Ecto neural progenitor cell (in vitro differentiated cells): ENCODE results near the gene FTO.

Experiments used
- DNase-seq: peaks from one replicate; pipeline ENCODE4 v3.0.0-alpha.2; 2018; ENCODE audit warnings: low spot score

The FTO gene

DNA sequence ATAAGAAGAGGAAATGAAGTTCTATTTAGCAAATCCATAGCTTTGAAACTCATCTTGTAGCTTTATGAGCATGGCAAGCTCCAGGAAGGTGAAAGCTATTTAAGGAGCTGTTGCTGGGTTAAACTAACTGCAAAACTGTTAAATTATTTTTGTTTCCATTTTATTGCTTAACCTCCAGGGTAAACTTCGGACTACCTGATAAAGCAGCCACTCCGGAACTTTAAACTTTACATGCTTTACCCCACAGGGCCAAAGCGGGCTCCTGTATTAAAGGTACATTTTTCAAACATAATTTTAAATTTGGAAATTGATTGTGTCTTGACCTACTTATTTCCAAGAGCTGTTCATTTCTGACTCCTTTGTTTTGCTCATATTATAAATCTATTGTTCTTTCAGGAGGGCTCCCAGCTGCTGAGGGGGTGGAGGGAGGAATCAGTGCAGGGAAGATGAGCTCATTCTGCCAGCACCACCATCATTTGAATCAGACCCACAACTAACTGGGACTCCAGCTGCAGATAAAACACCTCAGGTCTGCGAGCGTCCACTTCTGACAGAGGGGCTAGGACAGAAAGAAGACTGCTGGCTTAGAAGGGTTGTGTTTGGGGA is 424.8 kb downstream of the FTO start:
- no peak for DNase-seq

DNA sequence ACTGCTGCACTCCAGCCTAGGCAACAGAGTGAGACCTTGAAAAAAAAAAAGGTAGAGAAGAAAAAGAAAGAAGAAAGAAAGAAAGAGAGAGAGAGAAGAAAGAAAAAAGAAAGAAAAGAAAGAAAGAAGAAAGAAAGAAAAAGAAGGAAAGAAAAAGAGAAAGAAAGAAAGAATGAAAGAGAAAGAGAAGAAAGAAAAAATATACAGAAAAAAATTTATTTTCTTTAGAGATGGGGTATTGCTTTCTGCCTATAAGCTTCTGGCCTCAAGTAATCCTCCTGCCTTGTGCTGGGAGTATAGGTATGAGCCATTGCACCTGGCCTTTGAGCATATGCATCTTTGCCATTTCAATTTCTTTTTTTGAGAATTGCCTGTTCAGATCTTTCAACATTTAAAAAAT is 425.9 kb downstream of the FTO start:
- DNase-seq: no peak

DNA sequence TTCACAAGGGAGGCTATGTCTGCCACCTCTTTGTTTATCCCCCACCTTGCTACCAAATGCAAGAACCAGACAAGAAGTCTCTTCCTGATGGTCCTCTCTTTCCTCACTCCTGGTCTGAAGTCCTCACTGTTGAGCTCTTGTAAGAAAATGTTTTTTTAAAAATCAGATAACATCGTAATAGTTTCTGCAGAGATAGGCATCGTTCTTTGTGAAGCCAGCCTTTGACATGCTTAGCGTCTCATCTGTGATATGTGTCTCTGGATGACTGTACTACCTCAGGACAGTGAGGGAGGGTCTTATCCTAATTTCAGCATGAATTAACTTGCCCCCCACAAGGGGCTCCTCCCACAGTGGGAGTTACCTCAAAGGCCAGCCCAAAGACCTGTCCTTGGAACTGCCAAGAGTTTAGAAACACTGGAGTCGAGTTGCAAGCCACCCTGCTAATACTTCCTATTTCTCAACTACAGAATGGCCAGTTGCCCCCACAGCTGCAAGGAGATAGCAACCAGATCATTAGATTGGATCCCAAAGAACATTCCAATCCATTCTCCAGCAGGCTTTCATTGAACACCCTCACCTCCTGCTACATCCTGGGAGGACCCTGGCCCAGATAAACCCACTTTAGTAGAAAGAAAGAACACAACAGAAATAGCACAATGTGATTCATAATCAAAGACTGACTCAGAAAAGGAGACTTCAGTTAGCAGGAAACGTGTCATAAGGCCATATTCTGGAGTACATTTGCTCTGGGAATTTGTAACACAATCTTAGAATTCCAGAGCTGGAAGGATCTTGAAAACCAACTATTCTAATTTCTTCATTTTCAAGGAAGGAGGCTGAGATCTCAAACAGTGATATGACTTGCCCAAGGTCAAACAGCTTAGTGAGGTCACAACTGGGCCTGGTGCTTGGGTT is 431.7 kb downstream of the FTO start:
- no peak for DNase-seq

DNA sequence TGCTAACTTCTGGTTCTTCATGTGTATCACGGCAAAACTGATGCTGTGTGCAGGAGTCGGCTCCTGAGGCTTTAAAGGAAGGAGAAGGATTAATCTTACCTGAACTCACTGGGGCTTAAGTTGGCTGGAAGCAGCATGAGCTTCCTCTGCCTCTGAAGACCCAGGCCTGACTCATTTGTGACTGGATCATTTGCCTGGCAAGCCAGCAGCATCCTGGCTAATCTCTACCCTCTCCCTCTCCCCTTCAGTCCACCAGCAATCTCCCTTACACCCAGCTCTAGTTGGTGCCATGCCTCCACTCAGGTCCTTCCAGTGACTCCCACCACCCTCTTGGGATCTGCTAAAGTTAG is 432.3 kb downstream of the FTO start:
- DNase-seq: no peak

DNA sequence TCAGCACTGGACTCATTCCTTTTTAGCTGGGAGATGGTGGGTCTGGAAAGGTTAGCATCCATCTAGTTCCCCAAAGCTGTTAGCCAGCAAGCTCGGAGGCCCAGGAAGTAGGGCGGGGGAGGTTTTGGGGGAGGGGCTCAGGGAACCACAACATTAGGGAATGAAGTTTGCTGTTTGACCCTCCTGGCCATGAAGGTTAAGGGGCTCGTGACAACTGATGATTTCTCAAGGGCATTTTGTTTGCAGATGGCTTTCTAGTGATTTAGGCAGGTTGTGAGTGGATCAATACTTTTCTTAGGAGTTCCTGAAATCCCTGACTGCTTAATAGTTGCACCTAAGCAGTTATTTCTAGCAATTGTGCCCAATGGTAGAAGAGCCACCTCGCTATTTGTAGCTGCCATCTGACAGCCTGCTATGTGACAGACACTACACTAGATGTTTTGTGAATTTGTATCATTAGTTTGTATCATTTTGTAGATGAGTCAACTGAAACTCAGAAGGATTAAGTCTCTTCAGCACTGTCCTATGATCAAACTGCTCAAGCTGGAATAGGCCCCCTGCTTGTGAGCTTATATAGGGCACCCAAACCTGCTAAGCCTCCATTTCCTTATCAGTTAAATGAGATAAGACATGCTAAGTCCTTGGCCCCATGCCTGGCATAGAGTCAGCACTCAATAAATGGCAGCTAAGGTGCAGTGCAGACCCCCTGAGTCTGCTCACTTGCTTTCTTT is 436.3 kb downstream of the FTO start:
- no peak for DNase-seq

DNA sequence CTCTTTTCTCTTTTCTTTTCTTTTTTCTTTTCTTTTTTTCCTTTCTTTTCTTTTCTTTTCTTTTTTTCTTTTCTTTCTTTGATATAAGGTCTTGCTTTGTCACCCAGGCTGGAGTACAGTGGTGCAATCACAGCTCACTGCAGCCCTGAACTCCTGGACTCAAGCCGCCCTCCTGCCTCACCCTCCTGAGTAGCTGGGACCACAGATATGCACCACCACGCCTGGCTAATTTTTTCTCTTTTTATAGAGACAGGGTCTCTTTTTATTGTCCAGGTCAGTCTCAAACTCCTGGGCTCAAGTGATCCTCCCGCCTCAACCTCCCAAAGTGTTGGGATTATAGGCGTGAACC is 436.8 kb downstream of the FTO start:
- no peak for DNase-seq

DNA sequence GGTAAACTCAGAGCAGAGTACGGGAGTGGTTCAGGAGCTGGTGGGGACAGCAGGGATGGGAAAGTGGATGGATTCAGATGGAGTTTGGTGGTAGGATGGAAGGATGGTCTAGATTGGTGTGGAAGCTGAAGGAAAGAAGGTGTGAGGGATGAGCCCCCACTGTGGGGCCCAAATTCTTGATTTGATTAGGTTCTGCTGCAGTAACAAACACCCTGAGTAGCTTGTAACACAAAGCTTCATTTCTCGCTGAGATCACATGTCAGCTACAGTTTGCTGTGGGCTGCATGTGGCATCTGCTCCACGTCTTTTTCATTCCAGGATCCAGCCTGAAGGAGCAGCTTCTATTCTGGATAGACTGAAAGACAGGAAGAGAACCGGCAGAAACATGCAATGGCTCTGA is 438.8 kb downstream of the FTO start:
- no peak for DNase-seq

DNA sequence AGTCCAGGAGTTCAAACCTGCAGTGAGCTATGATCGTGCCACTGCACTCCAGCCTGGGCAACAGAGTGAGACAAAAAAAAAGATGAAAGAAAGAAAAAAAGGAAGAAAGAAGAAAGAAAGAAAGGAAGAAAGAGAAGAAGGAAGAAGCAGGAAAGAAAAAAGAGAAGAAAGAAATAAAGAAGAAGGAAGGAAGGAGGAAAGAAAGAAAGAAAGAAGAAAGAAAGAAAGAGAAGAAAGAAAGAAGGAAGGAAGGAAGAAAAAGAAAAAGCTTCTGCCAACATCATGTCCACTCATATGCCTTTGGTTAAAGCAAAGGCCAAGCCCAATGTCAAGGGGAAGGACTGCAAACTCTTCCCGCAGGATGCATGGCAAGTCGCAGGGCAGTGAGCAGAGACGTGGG is 439.5 kb downstream of the FTO start:
- no peak for DNase-seq

DNA sequence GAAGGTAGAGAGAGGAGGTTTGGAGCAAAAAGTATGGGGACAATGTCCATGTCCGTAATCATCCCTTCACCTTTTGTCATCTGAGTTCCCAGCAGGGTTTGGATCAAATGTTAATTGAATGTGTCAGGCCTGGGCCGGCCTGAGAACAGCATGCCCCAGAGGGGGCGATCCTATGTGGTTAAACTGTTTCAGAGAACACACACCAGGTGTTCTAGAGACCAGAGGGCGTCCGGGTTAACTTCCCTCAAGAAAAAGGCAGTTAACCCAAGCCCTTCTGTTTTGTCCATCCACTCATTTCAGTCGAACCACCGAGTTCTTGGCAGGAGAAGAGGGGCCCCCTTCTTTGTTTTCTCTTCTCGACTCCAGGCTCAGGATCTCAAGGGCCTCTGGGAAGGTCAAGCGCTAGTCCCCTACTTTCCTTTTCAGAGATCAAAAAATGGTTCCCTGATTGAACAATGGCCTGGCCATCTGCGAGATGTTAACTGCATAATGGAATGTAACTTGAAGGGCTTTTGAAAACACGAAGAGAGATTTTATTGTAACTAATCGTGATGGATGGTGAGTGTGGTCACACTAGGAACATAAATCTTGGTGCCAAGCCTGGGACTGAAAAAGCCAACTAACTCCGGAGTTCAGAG is 440.1 kb downstream of the FTO start:
- DNase-seq: no peak

DNA sequence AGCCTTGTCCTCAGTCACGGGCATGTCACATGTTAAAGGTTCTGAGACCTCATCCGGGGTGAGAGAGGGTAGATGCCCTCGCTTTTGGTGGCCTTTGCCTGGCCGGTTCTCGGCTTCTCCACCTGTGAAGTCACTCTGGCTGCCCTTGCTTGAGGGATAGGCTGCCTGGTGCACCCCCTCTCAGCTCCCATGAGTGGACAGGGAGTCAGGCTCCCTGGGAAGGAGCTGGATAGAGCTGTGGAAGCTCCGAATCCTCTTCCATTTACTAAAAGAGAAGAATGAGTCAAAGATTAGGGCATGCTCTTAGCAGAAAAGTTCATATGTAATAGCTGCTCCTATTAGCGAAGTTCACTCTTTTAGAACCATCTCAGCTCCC is 440.6 kb downstream of the FTO start:
- no peak for DNase-seq

DNA sequence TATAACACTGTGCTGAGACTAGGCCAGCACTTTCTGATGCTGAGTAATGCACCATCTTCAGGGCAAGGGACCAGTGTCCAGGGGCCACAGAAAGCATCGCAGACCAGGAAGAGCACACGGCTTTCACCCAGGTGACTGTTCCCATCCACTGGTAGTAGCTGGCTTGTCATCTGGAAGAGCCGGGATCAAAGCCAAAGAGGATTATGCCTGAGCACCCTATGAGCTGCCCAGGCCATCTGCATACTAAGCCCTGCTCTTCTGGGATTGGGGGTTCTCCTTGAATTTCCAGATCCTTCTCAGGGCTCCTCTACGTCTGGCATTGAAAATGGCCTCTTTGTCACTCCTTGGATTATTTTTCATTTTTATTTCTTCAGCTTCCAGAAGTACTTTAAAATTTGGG is 441.9 kb downstream of the FTO start:
- DNase-seq: no peak

DNA sequence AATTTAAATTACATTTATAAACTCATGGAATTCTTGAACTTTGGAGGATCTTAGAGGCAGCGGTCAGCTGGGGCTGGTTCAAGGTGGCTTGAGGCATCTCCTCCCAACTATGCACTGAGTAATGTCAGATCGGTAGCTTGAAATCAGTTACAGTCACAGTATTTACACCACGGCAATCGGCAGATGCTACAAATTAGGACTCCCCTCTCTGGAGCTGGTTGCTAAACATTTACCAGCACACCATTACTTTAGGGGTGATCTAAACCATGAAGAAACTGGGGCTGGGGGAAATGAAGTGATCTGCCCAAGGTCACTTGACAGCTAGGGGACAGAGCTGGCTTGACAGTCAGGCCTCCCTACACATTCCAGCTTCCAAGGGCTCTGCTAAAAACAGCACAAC is 445.0 kb downstream of the FTO start:
- no peak for DNase-seq

DNA sequence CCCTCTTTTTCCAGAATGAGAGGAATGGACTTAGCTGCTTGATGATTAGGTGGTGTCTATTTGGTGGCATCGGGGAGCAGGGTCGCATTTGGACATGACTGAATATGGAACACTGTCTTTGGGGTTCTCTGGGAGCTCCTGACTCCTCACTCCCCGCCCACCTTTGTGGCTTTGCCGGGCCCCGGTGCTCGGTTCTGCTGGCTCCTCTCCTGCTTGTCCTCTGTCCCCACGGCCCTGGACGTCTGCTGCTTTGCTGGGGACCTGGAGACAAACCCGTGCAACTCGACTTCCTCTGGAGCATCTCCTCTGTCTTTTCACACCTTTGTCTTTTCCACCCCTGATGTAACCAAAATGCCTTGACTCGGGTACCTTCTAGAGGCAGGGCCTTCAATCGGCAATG is 446.9 kb downstream of the FTO start:
- DNase-seq: no peak

DNA sequence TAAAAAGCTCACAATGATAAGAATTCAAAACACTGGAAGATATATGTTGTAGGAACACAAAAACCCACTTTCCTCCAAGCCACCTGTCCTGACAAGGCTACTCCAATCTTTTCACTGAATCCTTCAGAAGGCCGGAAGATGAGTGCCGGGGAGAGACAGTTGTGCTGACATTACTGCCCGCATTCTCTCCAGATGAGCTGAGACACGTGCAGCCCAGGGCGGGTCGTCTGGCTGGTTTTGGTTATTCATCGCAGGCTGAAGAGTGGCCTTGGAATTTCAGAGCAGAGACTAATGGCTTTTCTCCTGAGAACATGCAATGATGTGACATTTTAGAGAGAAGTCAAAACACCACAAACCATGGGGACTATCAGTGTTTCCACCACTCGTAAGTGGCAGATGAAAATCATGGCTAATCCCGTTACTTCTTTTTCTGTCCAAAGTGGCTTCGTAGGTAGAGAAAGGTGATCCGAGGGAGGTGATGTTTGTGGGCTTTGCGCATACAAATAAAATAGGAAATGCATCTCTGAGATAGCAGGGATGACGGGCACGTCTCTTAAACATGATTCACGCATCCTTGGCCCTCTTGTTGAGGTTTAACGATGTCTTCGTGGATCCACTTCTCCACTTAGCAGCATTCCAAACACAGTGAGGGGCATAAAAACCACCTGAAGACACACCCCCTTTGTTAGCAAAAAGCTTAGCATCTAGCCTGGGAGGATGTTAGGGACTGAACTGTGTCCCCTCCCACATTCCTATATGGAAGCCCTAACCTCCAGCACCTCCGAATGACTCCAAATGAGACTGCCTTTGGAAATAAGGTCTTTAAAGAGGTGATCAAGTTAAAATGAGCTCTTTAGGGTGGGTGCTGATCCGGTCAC is 448.6 kb downstream of the FTO start:
- no peak for DNase-seq

DNA sequence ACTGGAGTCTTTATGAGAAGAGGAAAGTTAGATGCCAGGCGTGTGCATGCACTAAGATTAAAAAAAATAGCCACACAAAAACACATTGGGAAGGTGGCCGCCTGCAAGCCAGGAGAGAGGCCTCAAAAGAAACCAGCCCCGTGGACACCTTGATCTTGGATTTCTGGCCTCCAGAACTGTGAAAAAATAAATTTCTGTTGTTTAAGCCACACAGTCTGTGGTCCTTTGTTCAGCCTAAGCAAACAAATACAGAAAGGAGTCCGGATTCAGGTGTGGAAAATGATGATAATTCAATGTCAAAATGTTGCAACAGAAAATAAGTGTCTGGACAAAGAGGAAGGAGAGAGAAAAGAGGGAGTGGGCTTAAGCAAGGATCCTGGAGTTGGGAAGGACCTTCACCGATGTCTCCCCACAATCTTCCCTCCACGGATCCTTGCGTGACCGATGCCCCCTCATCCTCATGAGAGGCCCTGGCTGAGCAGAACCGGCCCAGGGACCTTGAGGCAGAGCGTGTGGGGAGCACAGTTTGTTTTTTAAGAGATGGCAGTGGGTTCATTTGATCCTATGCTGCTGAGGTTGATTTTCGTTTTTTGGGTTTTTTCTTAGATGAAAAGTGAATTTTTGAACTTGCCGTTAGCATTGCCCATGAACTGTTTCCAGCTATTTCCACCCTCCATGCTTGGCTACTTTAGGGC is 449.4 kb downstream of the FTO start:
- no peak for DNase-seq

DNA sequence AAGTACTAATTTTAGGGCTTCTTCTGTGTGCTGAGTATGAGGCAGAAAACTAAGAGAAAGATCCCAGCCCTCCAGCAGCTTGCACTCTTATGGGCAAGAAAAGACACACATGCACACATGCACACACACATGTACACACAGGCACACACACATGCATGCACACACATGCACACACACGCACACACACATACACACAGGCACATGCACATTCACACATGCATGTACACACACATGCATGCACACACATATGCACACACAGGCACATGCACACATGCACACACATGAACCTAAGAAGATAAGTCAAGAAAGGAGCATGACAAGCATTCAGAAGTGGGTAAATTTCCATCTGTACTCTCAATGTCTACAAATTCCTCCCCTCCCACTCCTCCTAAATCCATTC is 452.4 kb downstream of the FTO start:
- no peak for DNase-seq

DNA sequence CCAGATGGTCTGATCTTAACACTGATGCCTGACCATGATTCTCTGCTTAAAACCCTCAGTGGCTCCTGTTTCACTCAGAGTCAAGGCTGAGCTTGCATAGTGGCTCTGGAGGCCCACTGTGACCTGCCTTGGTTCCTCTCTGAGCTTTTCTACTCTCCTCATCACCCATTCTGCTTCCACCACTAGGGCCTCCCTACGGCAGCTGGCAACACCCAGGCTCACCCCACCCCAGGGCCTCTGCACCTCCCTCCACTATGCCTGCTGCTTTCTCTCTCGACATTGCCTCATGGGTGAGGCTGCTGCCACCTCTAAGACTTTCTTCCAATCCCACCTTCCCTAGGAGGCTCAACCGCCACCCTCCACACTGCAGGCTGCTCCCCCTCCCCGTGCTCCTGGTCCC is 455.0 kb downstream of the FTO start:
- DNase-seq: no peak

DNA sequence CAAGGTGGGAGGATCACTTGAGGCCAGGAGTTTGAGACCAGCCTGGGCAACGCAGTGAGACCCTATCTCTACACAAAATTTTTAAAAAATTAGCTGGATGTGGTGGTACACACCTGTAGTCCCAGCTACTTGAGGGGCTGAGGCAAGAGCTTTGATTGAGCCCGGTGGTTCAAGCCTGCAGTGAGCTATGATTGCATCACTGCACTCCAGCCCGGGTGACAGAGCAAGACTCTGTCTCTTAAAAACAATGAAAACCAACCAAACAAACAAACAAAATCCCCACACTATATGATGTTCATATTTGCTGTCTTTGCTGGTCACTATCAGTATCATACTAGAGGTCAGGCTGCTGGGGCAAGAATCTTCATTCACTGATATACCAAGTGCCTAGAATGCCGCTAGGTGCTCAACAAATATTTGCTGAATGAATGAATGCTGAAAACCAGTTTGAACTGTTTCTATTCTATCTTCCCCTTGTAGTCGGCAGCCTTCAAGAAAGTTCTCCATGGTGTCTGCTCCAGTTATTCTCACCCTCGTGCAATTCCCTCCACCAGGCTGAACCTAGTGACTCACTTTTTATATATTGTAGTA is 455.6 kb downstream of the FTO start:
- DNase-seq: no peak

DNA sequence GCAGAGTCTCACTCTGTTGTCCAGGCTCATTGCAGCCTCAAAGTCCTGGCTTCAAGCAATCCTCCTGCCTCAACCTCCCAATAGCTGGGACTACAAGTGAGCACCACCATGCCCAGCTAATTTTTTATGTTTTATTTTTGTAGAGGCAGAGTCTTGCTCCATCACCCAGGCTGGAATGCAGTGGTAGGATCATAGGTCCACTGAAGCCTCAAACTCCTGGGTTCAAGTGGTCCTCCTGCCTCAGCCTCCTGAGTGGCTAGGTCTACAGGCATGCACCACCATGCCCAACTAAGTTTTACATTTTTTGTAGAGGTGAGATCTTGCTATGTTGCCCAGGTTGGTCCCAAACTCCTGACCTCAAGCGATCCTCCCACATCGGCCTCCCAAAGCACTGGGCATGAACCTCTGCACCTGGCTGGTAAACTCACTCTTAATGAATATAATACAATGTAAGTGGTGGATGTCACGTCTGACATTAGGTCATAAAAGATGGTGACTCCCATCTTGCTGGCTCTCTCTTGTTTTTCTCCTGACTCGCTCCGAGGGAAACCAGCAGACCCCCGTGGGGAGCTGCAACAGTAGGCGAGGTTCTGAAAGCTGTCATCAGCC is 456.4 kb downstream of the FTO start:
- DNase-seq: no peak
